Measurements from ENCODE around the gene MTFMT.

DNA sequence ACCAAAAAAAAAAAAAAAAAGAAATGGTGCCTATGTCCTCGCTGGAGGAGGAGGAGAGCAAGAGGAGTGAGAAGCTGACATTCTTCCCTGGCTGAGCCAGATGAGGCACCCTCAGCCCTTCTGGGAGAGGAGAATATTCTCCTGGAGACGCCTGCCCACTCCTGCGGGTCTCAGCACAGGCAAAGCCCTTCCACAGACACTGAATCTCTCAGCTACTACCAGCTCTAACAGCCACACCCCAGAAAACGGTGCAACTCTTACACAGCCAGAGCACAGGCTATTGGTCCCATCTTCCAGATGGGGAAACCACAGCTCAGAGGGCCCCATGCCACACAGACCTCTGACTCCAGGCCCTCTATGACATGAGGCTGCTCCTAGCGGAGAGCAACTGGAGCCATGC, 32.6 kb upstream of the MTFMT start:
- TF ChIP-seq, protein P1, sequence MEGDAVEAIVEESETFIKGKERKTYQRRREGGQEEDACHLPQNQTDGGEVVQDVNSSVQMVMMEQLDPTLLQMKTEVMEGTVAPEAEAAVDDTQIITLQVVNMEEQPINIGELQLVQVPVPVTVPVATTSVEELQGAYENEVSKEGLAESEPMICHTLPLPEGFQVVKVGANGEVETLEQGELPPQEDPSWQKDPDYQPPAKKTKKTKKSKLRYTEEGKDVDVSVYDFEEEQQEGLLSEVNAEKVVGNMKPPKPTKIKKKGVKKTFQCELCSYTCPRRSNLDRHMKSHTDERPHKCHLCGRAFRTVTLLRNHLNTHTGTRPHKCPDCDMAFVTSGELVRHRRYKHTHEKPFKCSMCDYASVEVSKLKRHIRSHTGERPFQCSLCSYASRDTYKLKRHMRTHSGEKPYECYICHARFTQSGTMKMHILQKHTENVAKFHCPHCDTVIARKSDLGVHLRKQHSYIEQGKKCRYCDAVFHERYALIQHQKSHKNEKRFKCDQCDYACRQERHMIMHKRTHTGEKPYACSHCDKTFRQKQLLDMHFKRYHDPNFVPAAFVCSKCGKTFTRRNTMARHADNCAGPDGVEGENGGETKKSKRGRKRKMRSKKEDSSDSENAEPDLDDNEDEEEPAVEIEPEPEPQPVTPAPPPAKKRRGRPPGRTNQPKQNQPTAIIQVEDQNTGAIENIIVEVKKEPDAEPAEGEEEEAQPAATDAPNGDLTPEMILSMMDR (IDR thresholded peaks at IDR 0.05; ENCODE audit: low read depth, low read length, missing input control) = no peak
- no peak for TF ChIP-seq JUND (IDR thresholded peaks at IDR 0.05)
- TF ChIP-seq SP1 (IDR thresholded peaks at IDR 0.05) = no peak
- TF ChIP-seq, protein P2, sequence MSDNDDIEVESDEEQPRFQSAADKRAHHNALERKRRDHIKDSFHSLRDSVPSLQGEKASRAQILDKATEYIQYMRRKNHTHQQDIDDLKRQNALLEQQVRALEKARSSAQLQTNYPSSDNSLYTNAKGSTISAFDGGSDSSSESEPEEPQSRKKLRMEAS (IDR thresholded peaks at IDR 0.05) = no peak
- no peak for TF ChIP-seq TAF1 (conservative IDR thresholded peaks at IDR 0.05)
- no peak for TF ChIP-seq HNF4G (IDR thresholded peaks at IDR 0.05)
- TF ChIP-seq ZBTB33 (IDR thresholded peaks at IDR 0.05) = no peak
